ENCODE data around the gene PRDX5. TPM values are rescaled to one million over a fixed set of nuclear protein-coding genes. Genes with fewer than 3 reads are reported as not detected.

Gene PRDX5
- total RNA-seq, 1 experiment from 2014 or later: 303 TPM

DNA sequence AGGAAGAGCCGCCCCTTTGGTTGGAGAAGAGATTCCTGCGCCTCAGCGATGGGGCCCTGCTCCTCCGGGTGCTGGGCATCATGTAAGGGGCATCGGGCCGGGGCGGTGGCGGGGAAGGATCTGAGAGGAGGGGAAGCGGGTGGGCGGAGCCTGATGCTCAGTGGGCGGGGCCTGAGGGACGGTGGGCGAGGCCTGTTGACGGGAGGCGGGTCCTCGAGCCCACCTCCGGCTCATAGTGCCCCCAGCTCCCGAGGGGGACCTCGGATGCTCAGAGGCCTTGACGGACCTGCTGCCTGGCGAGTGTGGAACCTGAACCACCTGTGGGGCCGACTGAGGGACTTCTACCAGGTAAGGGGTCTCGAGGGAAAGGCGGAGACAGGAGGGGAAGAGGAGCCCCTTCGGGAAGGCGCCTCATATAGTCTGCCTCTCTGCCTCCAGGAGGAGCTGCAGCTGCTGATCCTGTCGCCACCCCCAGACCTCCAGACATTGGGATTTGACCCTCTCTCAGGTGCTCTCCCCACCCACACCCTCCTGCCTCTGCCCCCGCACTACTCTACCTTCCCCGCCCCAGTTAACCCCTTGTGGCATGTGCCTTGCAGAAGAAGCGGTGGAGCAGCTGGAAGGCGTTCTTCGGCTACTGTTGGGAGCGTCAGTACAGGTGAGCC lies 22.9 kb downstream of the PRDX5 start:
- no peaks in the 10 kb centered on the region; the same call in 1 of the 2 replicates for H3K27me3 ChIP-seq (ENCODE audit: control insufficient read depth, insufficient read depth, low read length)
- H3K36me3 ChIP-seq (replicated peaks; ENCODE audit: control insufficient read depth, insufficient read depth, low read length): no peaks in the 10 kb centered on the region
- H3K4me3 ChIP-seq (ENCODE audit: insufficient read depth, low read depth, low read length): peak overlapping the region; percentile 60
- DNase-seq: peak; percentile 99

DNA sequence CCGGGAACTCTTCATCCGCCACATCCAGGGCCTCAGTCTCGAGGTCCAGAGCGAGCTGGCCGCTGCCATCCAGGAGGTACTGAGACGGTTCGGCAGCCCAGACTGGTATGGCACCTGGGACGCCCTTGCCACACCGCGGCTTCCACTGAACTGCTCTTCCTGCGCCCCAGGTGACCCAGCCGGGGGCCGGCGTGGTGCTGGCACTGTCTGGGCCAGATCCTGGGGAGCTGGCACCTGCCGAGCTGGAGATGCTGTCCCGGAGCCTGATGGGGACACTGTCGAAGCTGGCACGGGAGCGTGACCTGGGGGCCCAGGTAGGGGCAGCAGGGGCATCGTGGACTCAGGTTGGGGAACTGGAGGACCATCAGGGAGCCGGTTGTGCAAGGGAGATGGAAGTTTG lies 23.5 kb downstream of the PRDX5 start:
- H3K27me3 ChIP-seq (ENCODE audit: control insufficient read depth, insufficient read depth, low read length): no peaks in the 10 kb centered on the region; the same call in 1 of the 2 replicates
- no peak for DNase-seq
- no peaks in the 10 kb centered on the region for H3K36me3 ChIP-seq (replicated peaks; ENCODE audit: control insufficient read depth, insufficient read depth, low read length)
- H3K4me3 ChIP-seq (ENCODE audit: insufficient read depth, low read depth, low read length): peak overlapping the region; percentile 60

DNA sequence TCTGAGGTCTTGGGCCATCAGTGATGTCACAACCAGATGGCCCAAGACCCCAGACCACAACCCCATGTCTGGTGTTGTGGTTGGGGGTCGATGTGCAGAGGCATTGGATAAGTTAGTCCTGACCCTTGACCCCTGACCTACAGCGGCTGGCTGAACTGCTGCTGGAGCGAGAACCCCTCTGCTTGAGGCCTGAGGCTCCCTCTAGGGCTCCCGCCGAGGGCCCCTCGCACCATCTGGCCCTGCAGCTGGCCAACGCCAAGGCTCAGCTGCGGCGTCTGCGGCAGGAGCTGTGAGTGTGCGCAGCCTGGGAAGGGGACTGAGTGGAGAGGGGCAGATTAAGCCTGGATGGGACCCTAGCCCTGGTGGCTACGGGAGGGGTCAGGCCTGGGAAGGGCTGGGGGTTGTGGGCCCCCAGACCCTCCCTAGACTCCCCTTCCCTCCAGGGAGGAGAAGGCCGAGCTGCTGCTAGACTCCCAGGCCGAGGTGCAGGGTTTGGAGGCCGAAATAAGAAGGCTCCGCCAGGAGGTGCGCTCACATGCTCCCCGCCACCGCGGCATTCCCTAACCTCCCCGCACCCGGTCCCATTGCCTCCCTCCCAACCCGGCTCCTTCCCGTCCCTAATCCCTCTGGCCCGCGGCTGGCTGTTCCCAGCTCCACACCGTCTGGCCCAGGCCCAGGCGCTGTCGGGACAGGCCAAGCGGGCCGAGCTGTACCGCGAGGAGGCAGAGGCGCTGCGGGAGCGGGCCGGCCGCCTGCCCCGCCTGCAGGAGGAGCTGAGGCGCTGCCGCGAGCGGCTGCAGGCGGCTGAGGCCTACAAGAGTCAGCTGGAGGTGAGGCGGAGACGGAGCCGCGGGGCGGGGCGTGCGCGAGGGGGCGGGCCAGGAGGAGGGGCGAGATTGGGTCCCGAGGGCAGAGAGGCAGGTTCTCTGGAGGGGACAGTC lies 24.2 kb downstream of the PRDX5 start:
- Histone ChIP-seq H3K27me3 (ENCODE audit: control insufficient read depth, insufficient read depth, low read length) (no peaks in the 10 kb centered on the region; the same call in 1 of the 2 replicates), H3K4me3 (ENCODE audit: insufficient read depth, low read depth, low read length) (peak overlapping the region; percentile 42), H3K36me3 (replicated peaks; ENCODE audit: control insufficient read depth, insufficient read depth, low read length) (no peaks in the 10 kb centered on the region)
- peak; percentile 99 for DNase-seq

DNA sequence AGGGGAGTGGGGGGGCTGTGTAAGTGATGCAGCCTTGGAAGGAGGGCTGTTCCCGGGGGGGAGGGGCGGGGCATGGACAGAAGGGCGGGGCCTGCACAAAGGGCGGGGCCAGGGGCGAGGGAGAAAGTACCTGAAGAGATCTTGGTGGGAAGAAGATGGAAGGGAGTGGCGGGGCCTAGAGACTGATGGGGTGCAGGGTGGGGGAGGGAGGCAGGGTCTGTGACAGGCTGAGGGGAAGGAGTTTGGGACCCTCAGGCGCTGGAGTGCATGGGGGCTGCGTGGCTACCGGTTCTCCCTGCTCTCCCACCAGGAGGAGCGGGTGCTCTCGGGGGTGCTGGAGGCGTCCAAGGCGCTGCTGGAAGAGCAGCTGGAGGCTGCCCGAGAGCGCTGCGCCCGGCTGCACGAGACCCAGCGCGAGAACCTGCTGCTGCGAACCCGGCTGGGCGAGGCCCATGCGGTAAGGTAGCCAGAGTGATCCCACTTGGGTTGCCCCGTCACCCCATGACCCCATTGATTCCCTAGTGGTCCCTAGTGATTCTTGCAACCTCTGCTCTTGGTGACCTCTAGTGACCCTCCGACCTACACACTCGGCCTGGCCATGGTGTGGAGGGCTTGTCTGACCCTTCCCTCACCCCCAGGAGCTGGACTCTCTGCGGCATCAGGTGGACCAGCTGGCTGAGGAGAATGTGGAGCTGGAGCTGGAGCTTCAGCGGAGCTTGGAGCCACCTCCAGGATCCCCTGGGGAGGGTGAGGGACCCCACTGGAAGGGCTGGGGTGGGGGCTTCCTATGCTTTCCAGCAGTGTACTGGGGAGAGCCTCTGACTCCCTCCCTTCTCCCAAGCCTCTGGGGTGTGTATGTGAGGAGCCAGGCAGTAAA lies 25.2 kb downstream of the PRDX5 start:
- H3K4me3 ChIP-seq (ENCODE audit: insufficient read depth, low read depth, low read length): peak overlapping the region; percentile 28; the same call in 1 of the 2 replicates
- no peaks in the 10 kb centered on the region for H3K36me3 ChIP-seq (replicated peaks; ENCODE audit: control insufficient read depth, insufficient read depth, low read length)
- no peaks in the 10 kb centered on the region; the same call in 1 of the 2 replicates for H3K27me3 ChIP-seq (ENCODE audit: control insufficient read depth, insufficient read depth, low read length)
- DNase-seq: peak; percentile 50

DNA sequence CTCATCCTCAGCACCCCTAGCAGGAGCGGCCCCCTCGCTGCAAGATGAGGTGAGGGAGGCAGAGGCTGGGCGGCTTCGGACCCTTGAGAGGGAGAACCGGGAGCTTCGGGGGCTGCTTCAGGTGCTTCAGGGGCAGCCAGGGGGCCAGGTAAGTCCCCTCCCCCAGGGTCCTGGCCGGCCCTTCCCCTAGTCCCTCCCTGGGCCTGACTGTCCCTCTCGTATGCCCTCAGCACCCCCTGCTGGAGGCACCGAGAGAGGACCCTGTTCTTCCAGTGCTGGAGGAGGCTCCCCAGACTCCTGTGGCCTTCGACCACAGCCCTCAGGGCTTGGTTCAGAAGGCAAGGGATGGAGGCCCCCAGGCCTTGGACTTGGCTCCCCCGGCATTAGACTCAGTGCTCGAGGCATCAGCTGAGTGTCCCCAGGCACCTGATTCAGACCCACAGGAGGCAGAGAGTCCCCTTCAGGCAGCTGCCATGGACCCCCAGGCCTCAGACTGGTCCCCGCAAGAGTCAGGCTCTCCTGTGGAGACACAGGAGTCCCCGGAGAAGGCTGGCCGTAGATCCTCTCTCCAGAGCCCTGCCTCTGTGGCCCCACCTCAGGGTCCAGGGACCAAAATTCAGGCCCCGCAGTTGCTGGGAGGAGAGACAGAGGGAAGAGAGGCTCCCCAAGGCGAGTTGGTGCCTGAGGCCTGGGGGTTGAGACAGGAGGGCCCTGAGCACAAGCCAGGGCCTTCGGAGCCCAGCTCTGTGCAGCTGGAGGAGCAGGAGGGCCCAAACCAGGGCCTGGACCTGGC lies 26.0 kb downstream of the PRDX5 start:
- Histone ChIP-seq H3K4me3 (ENCODE audit: insufficient read depth, low read depth, low read length) (no peak overlapping the region), H3K27me3 (ENCODE audit: control insufficient read depth, insufficient read depth, low read length) (no peaks in the 10 kb centered on the region; the same call in 1 of the 2 replicates), H3K36me3 (replicated peaks; ENCODE audit: control insufficient read depth, insufficient read depth, low read length) (no peaks in the 10 kb centered on the region)
- DNase-seq: peak; percentile 86

DNA sequence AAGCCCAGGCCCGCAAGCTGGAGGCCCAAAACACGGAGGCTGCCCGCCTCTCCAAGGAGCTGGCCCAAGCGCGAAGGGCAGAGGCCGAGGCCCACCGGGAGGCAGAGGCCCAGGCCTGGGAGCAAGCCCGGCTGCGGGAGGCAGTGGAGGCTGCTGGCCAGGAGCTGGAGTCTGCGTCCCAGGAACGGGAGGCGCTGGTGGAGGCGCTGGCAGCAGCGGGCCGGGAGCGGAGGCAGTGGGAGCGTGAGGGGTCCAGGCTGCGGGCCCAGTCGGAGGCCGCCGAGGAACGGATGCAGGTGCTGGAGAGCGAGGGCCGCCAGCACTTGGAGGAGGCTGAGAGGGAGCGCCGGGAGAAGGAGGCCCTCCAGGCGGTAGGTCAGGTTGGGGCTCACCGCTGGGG lies 26.9 kb downstream of the PRDX5 start:
- DNase-seq: no peak
- H3K4me3 ChIP-seq (ENCODE audit: insufficient read depth, low read depth, low read length): no peak overlapping the region
- H3K27me3 ChIP-seq (ENCODE audit: control insufficient read depth, insufficient read depth, low read length): no peaks in the 10 kb centered on the region; the same call in 1 of the 2 replicates
- no peaks in the 10 kb centered on the region for H3K36me3 ChIP-seq (replicated peaks; ENCODE audit: control insufficient read depth, insufficient read depth, low read length)

DNA sequence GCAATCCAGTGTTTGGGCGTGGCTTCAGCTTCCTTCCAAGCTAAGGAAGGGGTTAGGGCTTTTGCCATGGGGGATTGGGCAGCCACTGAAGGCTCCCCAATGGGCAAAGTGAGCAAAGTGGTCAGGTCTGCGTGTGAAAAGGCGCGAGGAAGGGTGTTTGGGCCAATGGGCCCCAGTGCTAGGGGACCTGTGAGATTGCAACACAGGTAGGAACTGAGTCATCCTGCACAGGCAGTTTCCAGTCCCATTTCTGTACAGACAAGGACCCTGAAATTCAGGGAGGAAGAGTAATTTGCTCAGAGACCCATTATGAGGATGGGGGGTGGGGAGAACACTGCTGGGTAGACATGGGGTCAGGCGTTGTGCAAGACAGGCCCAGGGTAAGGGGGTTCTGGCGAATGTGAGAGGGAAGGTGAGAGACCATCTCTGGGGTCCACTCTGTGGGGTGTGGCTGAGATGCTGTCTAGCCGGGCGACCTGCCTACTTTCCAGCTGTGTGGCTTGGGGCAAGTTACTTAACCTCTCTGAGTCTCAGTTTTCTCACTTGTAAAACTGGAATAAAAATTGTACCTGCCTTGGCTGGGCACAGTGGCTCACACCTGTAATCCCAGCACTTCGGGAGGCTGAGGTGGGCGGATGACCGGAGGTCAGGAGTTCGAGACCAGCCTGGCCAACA lies 29.4 kb downstream of the PRDX5 start:
- H3K36me3 ChIP-seq (replicated peaks; ENCODE audit: control insufficient read depth, insufficient read depth, low read length): no peaks in the 10 kb centered on the region
- H3K27me3 ChIP-seq (ENCODE audit: control insufficient read depth, insufficient read depth, low read length): no peaks in the 10 kb centered on the region
- no peak for DNase-seq
- no peak overlapping the region for H3K4me3 ChIP-seq (ENCODE audit: insufficient read depth, low read depth, low read length)

DNA sequence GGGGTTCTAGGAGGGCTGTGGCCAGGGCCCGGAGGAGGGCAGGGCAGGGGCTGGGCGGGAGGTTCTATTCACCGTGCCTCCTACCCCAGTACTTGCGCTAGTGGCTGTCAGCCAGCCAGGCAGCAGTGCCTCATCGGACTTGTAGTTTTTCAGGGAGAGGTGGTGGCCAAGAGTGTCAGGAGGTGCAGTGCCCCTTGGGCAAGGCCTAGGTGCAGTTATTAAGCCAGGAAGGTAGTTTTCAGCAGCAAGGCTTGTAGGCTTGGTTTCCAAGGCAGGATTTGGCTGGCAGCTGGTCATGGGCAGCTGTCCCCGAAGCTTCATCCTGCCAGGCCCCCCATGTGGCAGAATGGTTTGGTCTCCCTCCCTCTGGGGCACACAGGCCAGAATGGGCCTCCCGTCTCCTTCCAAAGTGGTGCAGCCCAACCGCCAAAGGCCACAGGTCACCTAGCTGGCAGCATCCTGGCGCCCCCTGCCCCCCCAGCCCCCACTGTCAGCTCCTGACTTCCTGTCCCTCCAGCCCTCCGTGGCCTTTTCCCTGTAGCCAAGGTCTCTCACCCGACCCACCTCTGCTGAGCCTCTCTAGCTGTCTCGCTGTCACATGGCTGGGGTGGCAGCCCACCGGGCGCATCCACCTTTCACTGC lies 30.6 kb downstream of the PRDX5 start:
- Histone ChIP-seq H3K27me3 (ENCODE audit: control insufficient read depth, insufficient read depth, low read length) (no peaks in the 10 kb centered on the region), H3K4me3 (ENCODE audit: insufficient read depth, low read depth, low read length) (no peak overlapping the region), H3K36me3 (replicated peaks; ENCODE audit: control insufficient read depth, insufficient read depth, low read length) (no peaks in the 10 kb centered on the region)
- peak; percentile 79 for DNase-seq

DNA sequence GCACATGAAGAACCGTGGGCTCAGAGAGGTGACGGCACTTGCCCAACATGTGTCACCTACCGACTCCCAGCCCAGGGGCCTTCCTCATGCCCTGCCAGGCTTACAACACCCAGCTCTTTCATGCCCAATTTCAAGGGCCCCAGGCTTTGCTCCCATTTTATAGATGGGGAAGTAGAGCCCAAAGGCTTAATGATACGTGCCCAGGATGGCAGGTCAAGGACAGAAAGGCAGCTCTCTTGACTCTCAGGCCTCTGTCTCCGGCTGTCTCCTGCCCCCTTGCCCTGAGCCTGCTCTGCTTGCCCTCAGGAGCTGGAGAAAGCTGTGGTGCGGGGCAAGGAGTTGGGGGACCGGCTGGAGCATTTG lies 31.1 kb downstream of the PRDX5 start:
- Histone ChIP-seq H3K27me3 (ENCODE audit: control insufficient read depth, insufficient read depth, low read length) (no peaks in the 10 kb centered on the region), H3K4me3 (ENCODE audit: insufficient read depth, low read depth, low read length) (no peak overlapping the region), H3K36me3 (replicated peaks; ENCODE audit: control insufficient read depth, insufficient read depth, low read length) (no peaks in the 10 kb centered on the region)
- DNase-seq: no peak

DNA sequence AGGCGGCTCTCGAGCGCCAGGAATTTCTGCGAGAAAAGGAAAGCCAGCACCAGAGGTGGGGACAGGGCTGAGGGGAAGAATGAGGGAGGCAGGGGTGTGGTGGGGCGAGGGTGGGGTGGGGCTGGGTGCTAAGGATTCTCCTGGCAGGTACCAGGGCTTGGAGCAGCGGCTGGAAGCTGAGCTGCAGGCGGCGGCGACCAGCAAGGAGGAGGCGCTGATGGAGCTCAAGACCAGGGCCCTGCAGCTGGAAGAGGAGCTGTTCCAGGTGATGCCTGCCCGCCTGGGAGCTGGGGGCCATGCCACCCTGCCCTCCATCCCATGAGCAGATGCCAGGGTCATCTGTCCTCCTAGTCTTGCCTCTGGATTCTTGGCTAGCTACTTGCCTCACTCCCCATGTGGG lies 31.5 kb downstream of the PRDX5 start:
- Histone ChIP-seq H3K36me3 (replicated peaks; ENCODE audit: control insufficient read depth, insufficient read depth, low read length) (no peaks in the 10 kb centered on the region), H3K27me3 (ENCODE audit: control insufficient read depth, insufficient read depth, low read length) (no peaks in the 10 kb centered on the region), H3K4me3 (ENCODE audit: insufficient read depth, low read depth, low read length) (no peak overlapping the region)
- peak; percentile 47 for DNase-seq

DNA sequence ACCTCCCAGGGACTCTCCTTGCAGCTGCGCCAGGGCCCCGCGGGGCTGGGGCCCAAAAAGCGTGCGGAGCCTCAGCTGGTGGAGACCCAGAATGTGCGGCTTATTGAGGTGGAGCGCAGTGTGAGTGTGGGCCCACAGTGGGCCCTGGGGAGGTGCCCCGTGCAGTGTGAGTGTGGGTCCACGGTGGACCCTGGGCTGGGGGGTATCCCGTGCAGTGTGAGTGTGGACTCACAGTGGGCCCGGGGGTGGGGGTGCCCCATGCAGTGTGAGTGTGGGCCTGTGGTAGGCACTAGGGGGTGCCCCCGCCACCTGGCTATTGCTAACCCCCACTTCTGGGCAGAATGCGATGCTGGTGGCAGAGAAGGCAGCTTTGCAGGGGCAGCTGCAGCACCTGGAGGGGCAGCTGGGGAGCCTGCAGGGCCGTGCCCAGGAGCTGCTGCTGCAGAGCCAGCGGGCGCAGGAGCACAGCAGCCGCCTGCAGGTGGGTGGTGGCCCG lies 33.3 kb downstream of the PRDX5 start:
- Histone ChIP-seq H3K27me3 (ENCODE audit: control insufficient read depth, insufficient read depth, low read length) (no peaks in the 10 kb centered on the region), H3K4me3 (ENCODE audit: insufficient read depth, low read depth, low read length) (no peak overlapping the region), H3K36me3 (replicated peaks; ENCODE audit: control insufficient read depth, insufficient read depth, low read length) (no peaks in the 10 kb centered on the region)
- peak; percentile 63 for DNase-seq

DNA sequence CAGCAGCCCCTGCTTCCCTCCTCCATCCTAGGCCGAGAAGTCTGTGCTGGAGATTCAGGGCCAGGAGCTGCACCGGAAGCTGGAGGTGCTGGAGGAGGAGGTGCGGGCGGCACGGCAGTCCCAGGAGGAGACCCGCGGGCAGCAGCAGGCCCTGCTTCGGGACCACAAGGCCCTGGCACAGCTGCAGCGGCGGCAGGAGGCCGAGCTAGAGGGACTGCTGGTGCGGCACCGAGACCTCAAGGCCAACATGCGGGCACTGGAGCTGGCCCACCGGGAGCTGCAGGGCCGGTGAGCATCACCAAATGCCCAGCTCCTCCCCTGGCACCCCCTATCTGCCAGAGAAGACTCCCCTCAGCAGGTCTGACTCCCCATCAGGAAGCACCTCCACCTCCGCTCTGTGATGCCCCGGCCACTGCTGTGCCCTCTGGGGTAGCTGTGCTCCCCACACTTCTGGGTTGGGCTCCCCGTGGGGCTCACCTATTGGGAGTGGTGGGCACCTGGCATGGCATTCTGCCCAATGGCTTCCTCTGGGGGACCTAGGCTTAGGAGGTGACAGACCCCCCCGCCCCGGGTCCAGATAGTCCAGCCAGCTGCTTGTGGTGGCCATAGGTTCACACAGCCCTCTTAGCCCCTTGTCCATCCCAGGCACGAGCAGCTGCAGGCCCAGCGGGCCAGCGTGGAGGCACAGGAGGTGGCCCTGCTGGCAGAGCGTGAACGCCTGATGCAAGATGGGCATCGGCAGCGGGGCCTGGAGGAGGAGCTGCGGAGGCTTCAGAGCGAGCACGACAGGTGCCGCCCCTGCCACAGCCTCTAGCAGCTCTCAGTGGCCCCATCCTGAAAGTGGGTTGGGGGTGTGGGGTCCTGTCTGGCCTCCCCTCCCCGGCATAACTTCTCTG lies 34.4 kb downstream of the PRDX5 start:
- no peaks in the 10 kb centered on the region for H3K36me3 ChIP-seq (replicated peaks; ENCODE audit: control insufficient read depth, insufficient read depth, low read length)
- DNase-seq: peak; percentile 55

More for the DNA sequence above, 34.4 kb downstream of the PRDX5 start:
- no peaks in the 10 kb centered on the region for H3K27me3 ChIP-seq (ENCODE audit: control insufficient read depth, insufficient read depth, low read length)
- H3K4me3 ChIP-seq (ENCODE audit: insufficient read depth, low read depth, low read length): no peak overlapping the region
